ENCODE measurements around the gene ZNF576. TPM values are rescaled to one million over a fixed set of nuclear protein-coding genes. Genes with fewer than 3 reads are reported as not detected.

The ZNF576 gene
- total and polyA plus RNA-seq, 9 of the 15 experiments (the other 6 are each of a cell fraction or from before 2014, with no cell fraction given) = 6.8 to 18.2 (median 12.2) TPM

GRCh38 chr19:43551399-43552197 lies 44.8 kb upstream of the ZNF576 start:
- BruUV-seq (replicated peaks) = no TSS peak
- H3K4me2 ChIP-seq (ENCODE audit: insufficient read depth, low read length) = no peak overlapping the region
- H3K27me3 ChIP-seq (ENCODE audit: control insufficient read depth in 2 of 2, insufficient read depth in 2 of 2, low read length in 2 of 2) = no peaks in the 10 kb centered on the region
- H3K4me3 ChIP-seq = no peak overlapping the region
- no peak overlapping the region for H3K27ac ChIP-seq (ENCODE audit: extremely low read depth, low read depth, low read length)
- intact Hi-C loops (cut with micrococcal nuclease) (loop anchor here (10.0 kb wide), 1 partner anchor 73 kb away; no protein-coding TSS in a partner anchor), in situ Hi-C loops (cut with MboI) (no loop called here)
- WGBS (ENCODE audit: insufficient coverage, low coverage, missing lambda C conversion rate) = 89% methylated on average over 22 of the region's 23 CpGs
- no peaks in the 10 kb centered on the region for H3K9me1 ChIP-seq (ENCODE audit: control insufficient read depth, insufficient read depth, low read length)
- peaks cover 56% of the 10 kb centered on the region; the same call in 2 of the 3 replicates for H3K36me3 ChIP-seq (ENCODE audit: control insufficient read depth, insufficient read depth, low read length)
- no peaks in the 10 kb centered on the region for H3K79me2 ChIP-seq (ENCODE audit: control insufficient read depth, insufficient read depth, low read length)
- H2AFZ ChIP-seq (ENCODE audit: low read depth, low read length) = no peak overlapping the region
- H3K9ac ChIP-seq (ENCODE audit: insufficient read depth in 1 of 2, low read depth in 2 of 2, low read length in 2 of 2) = peak overlapping the region in 1 of 2 experiments; percentile 67; a peak in 1 of 4 replicates
- TF ChIP-seq TRIM25 (IDR thresholded peaks at IDR 0.05; ENCODE audit: borderline replicate concordance) = no peak
- H4K20me1 ChIP-seq (replicated peaks; ENCODE audit: control insufficient read depth, insufficient read depth, low read length) = no peaks in the 10 kb centered on the region
- no peak for DNase-seq (ENCODE audit: extremely low read depth in 1 of 4, low spot score in 3 of 4)
- no peaks in the 10 kb centered on the region for H3K9me3 ChIP-seq (replicated peaks; ENCODE audit: control insufficient read depth, insufficient read depth, low read depth, low read length)
- ATAC-seq = no peak
- H3K4me1 ChIP-seq (replicated peaks in 1 of 2; ENCODE audit: control insufficient read depth in 2 of 2, insufficient read depth in 2 of 2, low read length in 2 of 2) = peaks cover 0 to 8% of the 10 kb centered on the region in 2 experiments; a peak in 2 of 5 replicates
- POLR2A ChIA-PET = interaction anchor here (0.9 kb wide), 1 partner anchor 25 kb away, joined by 3 read pairs; no protein-coding TSS in a partner anchor
- FAIRE-seq = no peak
- CTCF ChIA-PET (ENCODE audit: low intra/inter-chr PET ratio) = no interaction called here

- BruUV-seq (replicated peaks) = no TSS peak
- in situ Hi-C loops (cut with MboI) = no loop called here
- no peak for DNase-seq (ENCODE audit: extremely low read depth in 1 of 4, low spot score in 3 of 4)
- Histone ChIP-seq H3K27me3 (ENCODE audit: control insufficient read depth in 2 of 2, insufficient read depth in 2 of 2, low read length in 2 of 2) (no peaks in the 10 kb centered on the region), H2AFZ (ENCODE audit: low read depth, low read length) (no peak overlapping the region), H3K4me2 (ENCODE audit: insufficient read depth, low read length) (no peak overlapping the region), H3K36me3 (ENCODE audit: control insufficient read depth, insufficient read depth, low read length) (peaks cover 53% of the 10 kb centered on the region; the same call in 2 of the 3 replicates), H3K4me1 (replicated peaks in 1 of 2; ENCODE audit: control insufficient read depth in 2 of 2, insufficient read depth in 2 of 2, low read length in 2 of 2) (peaks cover 0 to 8% of the 10 kb centered on the region in 2 experiments; a peak in 2 of 5 replicates), H3K9ac (ENCODE audit: insufficient read depth in 1 of 2, low read depth in 2 of 2, low read length in 2 of 2) (no peak overlapping the region), H3K4me3 (no peak overlapping the region), H3K9me3 (replicated peaks; ENCODE audit: control insufficient read depth, insufficient read depth, low read depth, low read length) (no peaks in the 10 kb centered on the region), H3K79me2 (ENCODE audit: control insufficient read depth, insufficient read depth, low read length) (no peaks in the 10 kb centered on the region), H3K9me1 (ENCODE audit: control insufficient read depth, insufficient read depth, low read length) (no peaks in the 10 kb centered on the region), H3K27ac (ENCODE audit: extremely low read depth, low read depth, low read length) (no peak overlapping the region), H4K20me1 (replicated peaks; ENCODE audit: control insufficient read depth, insufficient read depth, low read length) (no peaks in the 10 kb centered on the region)
- no peak for ATAC-seq
- WGBS (ENCODE audit: insufficient coverage, low coverage, missing lambda C conversion rate) = 80% methylated on average over 3 of the region's 3 CpGs
- ChIA-PET POLR2A (interaction anchor here (0.9 kb wide), 1 partner anchor 26 kb away, joined by 3 read pairs; no protein-coding TSS in a partner anchor), CTCF (ENCODE audit: low intra/inter-chr PET ratio) (no interaction called here)
- no peak for FAIRE-seq
- intact Hi-C loops (cut with micrococcal nuclease) = loop anchor here (10.0 kb wide), 1 partner anchor 73 kb away; no protein-coding TSS in a partner anchor
- TF ChIP-seq PTBP1 (IDR thresholded peaks at IDR 0.05; ENCODE audit: low read depth, low read length) (no peak), SIN3A (IDR thresholded peaks at IDR 0.05; ENCODE audit: borderline replicate concordance in 2 of 2, control insufficient read depth in 1 of 2, low read depth in 2 of 2, low read length in 2 of 2) (no peak), HNRNPLL (IDR thresholded peaks at IDR 0.05; ENCODE audit: low read depth, low read length, poor library complexity, severe bottlenecking) (no peak), ZNF551 (CRISPR knock-in tag; IDR thresholded peaks at IDR 0.05) (no peak), ZFP91 (CRISPR knock-in tag; IDR thresholded peaks at IDR 0.05) (no peak), U2AF2 (optimal IDR thresholded peaks at IDR 0.05; ENCODE audit: low read depth, low read length) (no peak), ATF6 (CRISPR knock-in tag; IDR thresholded peaks at IDR 0.05) (no peak)
Measured at GRCh38 chr19:43552198-43552450, 44.3 kb upstream of the ZNF576 start.
